GM12874 (cell line): Measurements from ENCODE around the gene DNAJC5.

Source experiments
- CTCF ChIP-seq: IDR thresholded peaks from 2 replicates; pipeline ENCODE4 v1.5.1; 2011; ENCODE audit warnings: low read depth, mild to moderate bottlenecking, control low read depth, low read length, moderate library complexity; ENCODE audit not compliant: insufficient read depth

The DNAJC5 gene

DNA sequence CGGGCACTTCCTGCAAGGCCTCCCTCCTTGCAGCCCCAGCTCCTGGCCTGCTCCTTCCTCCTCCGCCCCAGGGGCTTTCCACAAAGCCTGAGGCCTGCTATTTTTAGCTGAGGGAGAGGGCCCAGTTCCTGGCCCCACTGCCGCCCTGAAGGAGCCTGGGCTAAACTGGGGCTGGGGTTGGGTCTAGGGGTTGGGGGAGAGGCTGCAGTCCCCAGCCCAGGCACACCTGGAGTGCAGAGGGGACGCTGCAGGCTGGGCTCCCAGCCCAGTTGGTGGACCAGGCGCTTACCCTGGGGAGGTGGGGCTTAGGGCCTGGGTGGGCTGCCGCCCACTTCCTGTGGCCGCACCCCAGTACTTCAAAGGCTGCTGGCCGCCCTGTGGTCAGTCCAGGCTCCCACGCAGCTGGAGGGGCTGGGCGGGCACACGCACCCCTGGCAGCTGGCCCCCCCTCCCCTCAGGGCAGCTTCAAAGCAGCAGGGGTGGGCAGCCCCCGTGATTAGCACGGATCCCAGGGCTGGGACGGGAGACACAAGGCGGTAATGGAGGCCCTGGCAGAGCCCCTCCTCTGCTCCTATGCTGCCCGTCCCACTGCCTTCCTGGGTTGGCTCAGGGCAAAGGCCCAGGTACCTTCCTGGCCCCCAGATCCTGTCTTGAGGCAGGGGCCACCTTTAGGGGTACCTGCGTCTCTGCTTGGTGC, 40.7 kb upstream of the DNAJC5 start:
- TF ChIP-seq CTCF: no peak

DNA sequence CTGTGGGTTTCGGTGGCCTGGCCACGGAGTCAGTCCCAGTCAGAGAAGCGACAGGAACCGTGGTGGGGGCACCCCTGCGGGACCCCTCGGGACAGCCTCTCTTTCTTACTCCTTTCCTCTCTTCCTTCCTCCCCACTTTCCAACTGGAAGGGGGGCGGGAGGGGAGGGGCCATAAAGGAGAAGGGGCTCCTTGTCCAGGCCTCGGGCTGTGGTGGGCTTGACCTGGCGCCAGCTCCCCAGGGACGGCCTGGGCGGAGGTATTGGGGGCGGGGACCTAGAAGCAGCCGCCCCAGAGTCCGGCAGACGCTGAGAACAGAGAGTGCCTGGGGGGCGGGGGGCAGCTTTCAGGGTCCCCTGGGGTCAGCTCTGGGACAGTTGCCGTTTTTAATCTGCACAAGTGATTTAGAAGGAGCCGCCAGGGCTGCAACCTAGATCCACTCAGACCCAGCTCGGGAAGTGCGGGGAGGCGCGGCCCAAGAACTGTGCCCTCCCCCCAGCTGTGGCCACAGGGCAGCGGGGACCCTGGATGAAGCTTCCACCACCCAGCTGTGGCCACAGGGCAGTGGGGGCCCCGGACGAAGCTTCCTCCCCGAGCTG, 40.1 kb upstream of the DNAJC5 start:
- TF ChIP-seq CTCF: no peak

- no peak for TF ChIP-seq CTCF
Observed at GRCh38 chr20:63855363-63856097, 39.4 kb upstream of the DNAJC5 start.

GRCh38 chr20:63856098-63856511, 38.8 kb upstream of the DNAJC5 start:
- no peak for TF ChIP-seq CTCF

DNA sequence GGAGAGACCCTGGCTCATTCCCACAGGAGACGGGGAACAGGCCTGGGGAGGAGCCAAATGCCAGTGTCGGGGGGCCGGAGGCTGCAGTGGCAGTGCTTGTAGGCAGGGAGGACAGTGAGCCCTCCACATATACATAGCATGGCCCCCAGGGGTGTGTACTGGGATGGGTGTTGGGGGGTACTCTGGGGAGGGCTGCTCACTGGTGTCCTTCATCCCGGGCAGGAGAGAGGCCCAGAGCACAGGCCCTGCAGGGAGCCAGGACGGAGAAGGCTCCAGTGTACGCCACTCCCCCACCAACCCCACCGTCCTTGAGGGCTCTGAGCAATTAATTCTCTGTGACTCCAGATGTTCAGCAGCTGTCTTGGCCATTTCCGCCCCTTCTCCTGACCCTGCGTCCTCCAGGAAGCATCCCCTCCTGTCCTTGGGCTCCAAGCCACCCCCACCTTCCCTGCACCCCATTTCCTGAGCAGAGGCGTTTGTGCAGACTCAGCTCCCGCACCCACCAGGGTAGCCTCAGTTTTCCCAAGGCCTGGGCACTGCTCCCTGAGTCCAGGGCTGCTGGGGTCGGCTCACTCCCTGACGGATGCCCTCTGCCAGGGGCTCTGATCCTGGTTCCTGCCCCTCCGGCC, 37.0 kb upstream of the DNAJC5 start:
- TF ChIP-seq CTCF: no peak

GRCh38 chr20:63858393-63859165, 36.3 kb upstream of the DNAJC5 start:
- TF ChIP-seq CTCF: no peak
